OCI-LY1 (cell line): Measurements from ENCODE around the gene OR2T11.

Experiments used
- H2AFZ ChIP-seq: fragments of 200-600 bp; sonication (generic), shearing (Covaris generic); 2 replicates; pipeline ENCODE4 v1.6.0; 2014; ENCODE audit warnings: antibody characterized with exemption, mild to moderate bottlenecking, low read length
- H3F3A ChIP-seq: fragments of 200-600 bp; sonication (generic), shearing (Covaris generic); 2 replicates; pipeline ENCODE4 v1.6.0; 2014; ENCODE audit warnings: mild to moderate bottlenecking, antibody characterized with exemption, low read length, moderate library complexity; ENCODE audit not compliant: insufficient read depth
- H3K27ac ChIP-seq: fragments of 200-600 bp; sonication (generic); 2 replicates; pipeline ENCODE4 v1.5.1; 2014; ENCODE audit warnings: low read length, mixed run types, mild to moderate bottlenecking, low read depth; ENCODE audit not compliant: poor library complexity, severe bottlenecking
- H3K27me3 ChIP-seq: fragments of 200-600 bp; sonication (generic); 2 replicates; pipeline ENCODE4 v1.6.0; 2014; ENCODE audit warnings: antibody characterized with exemption, mild to moderate bottlenecking, low read length, moderate library complexity; ENCODE audit not compliant: insufficient read depth
- H3K36me3 ChIP-seq: fragments of 200-600 bp; sonication (generic); 2 replicates; pipeline ENCODE4 v1.6.1; 2014; ENCODE audit warnings: mild to moderate bottlenecking, antibody characterized with exemption, low read length, moderate library complexity, mixed read lengths; ENCODE audit not compliant: insufficient read depth
- H3K4me1 ChIP-seq: fragments of 200-600 bp; sonication (generic); 2 replicates; pipeline ENCODE4 v1.5.1; 2014; ENCODE audit warnings: mild to moderate bottlenecking, low read length, moderate library complexity; ENCODE audit not compliant: insufficient read depth, severe bottlenecking
- H3K4me2 ChIP-seq: fragments of 200-600 bp; sonication (generic), shearing (Covaris generic); 2 replicates; pipeline ENCODE4 v1.6.1; 2014; ENCODE audit warnings: low read length
- H3K4me3 ChIP-seq: fragments of 200-600 bp; sonication (generic); 2 replicates; pipeline ENCODE4 v1.5.1; 2014; ENCODE audit warnings: low read length, low read depth, mild to moderate bottlenecking, mixed read lengths; ENCODE audit not compliant: poor library complexity, severe bottlenecking
- H3K79me2 ChIP-seq: fragments of 200-600 bp; shearing (Covaris generic); 2 replicates; pipeline ENCODE4 v1.6.1; 2016; ENCODE audit warnings: mixed run types, low read length, mixed read lengths; ENCODE audit not compliant: insufficient read depth
- H3K9ac ChIP-seq: fragments of 200-600 bp; sonication (generic), shearing (Covaris generic); 2 replicates; pipeline ENCODE4 v1.6.1; 2014; ENCODE audit warnings: mild to moderate bottlenecking, low read length, mixed read lengths
- H3K9me2 ChIP-seq: fragments of 200-600 bp; sonication (generic), shearing (Covaris generic); 2 replicates; pipeline ENCODE4 v1.6.1; 2014; ENCODE audit warnings: low read depth, mild to moderate bottlenecking, low read length, mixed read lengths
- H3K9me3 ChIP-seq: fragments of 200-600 bp; shearing (Covaris generic); 2 replicates; pipeline ENCODE4 v1.6.1; 2014; ENCODE audit warnings: low read length, mixed read lengths
- H4K20me1 ChIP-seq: fragments of 200-600 bp; sonication (generic), shearing (Covaris generic); 2 replicates; pipeline ENCODE4 v1.6.0; 2016; ENCODE audit warnings: mild to moderate bottlenecking, low read length; ENCODE audit not compliant: insufficient read depth
- EZH2 ChIP-seq: fragments of 200-600 bp; sonication (generic), shearing (Covaris generic); IDR thresholded peaks from 2 replicates; pipeline ENCODE4 v1.8.0; 2017; ENCODE audit warnings: borderline replicate concordance, mixed run types, mild to moderate bottlenecking, antibody characterized with exemption, low read length, moderate library complexity, mixed read lengths
- TF ChIP-seq, protein P1 (sequence below): fragments of 200-600 bp; sonication (generic), shearing (Covaris generic); IDR thresholded peaks from 2 replicates; pipeline ENCODE4 v1.5.1; 2017; ENCODE audit warnings: mild to moderate bottlenecking, antibody characterized with exemption, low read length, moderate library complexity, mixed read lengths

Gene OR2T11

GRCh38 chr1:248613742-248614141 is 21.1 kb downstream of the OR2T11 start:
- H4K20me1 ChIP-seq: no peaks in the 10 kb centered on the region
- H3K9me3 ChIP-seq: no peaks in the 10 kb centered on the region
- no peak overlapping the region for H3K4me2 ChIP-seq
- no peak overlapping the region for H2AFZ ChIP-seq
- H3K79me2 ChIP-seq: no peaks in the 10 kb centered on the region
- no peak overlapping the region for H3K27ac ChIP-seq
- no peaks in the 10 kb centered on the region for H3K4me1 ChIP-seq
- H3K9me2 ChIP-seq: no peaks in the 10 kb centered on the region
- H3K36me3 ChIP-seq: no peaks in the 10 kb centered on the region
- no peak for TF ChIP-seq EZH2
- TF ChIP-seq, protein P1, sequence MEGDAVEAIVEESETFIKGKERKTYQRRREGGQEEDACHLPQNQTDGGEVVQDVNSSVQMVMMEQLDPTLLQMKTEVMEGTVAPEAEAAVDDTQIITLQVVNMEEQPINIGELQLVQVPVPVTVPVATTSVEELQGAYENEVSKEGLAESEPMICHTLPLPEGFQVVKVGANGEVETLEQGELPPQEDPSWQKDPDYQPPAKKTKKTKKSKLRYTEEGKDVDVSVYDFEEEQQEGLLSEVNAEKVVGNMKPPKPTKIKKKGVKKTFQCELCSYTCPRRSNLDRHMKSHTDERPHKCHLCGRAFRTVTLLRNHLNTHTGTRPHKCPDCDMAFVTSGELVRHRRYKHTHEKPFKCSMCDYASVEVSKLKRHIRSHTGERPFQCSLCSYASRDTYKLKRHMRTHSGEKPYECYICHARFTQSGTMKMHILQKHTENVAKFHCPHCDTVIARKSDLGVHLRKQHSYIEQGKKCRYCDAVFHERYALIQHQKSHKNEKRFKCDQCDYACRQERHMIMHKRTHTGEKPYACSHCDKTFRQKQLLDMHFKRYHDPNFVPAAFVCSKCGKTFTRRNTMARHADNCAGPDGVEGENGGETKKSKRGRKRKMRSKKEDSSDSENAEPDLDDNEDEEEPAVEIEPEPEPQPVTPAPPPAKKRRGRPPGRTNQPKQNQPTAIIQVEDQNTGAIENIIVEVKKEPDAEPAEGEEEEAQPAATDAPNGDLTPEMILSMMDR: no peak
- H3K9ac ChIP-seq: no peak overlapping the region
- H3K4me3 ChIP-seq: no peak overlapping the region
- no peaks in the 10 kb centered on the region for H3F3A ChIP-seq
- no peaks in the 10 kb centered on the region for H3K27me3 ChIP-seq

- Histone ChIP-seq H3K9ac (no peak overlapping the region), H3K4me3 (no peak overlapping the region), H3K79me2 (no peaks in the 10 kb centered on the region), H3F3A (no peaks in the 10 kb centered on the region), H3K4me1 (no peaks in the 10 kb centered on the region), H3K9me2 (no peaks in the 10 kb centered on the region), H2AFZ (no peak overlapping the region), H4K20me1 (no peaks in the 10 kb centered on the region), H3K4me2 (no peak overlapping the region), H3K36me3 (no peaks in the 10 kb centered on the region), H3K27ac (no peak overlapping the region), H3K27me3 (no peaks in the 10 kb centered on the region), H3K9me3 (no peaks in the 10 kb centered on the region)
- TF ChIP-seq, protein P1: no peak
- TF ChIP-seq EZH2: no peak
Observed at GRCh38 chr1:248611883-248612414, 22.9 kb downstream of the OR2T11 start.

DNA sequence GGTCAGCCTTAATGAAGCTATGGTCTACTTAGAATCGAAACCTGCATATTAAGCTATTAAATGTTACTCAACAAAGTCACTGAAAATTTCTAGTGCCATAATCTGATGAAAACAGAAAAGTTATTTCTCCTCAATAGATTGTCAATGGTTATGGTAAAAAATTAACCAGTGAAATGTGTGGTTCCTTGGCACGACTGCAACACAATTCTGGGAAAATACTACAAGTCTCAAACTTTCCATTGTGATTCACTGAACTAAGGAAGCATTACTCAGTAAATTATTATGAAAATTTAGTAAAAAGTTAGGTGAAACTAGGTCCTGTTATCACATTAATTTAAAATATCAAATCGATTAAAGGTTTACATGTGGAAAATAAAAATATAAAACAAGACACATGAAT is 24.6 kb downstream of the OR2T11 start:
- Histone ChIP-seq H3K4me3 (no peak overlapping the region), H3K9me2 (no peaks in the 10 kb centered on the region), H3K4me2 (no peak overlapping the region), H3K36me3 (no peaks in the 10 kb centered on the region), H3K9ac (no peak overlapping the region), H3F3A (no peaks in the 10 kb centered on the region), H3K9me3 (no peaks in the 10 kb centered on the region), H3K27ac (no peak overlapping the region), H2AFZ (no peak overlapping the region), H4K20me1 (no peaks in the 10 kb centered on the region), H3K27me3 (no peaks in the 10 kb centered on the region), H3K4me1 (no peaks in the 10 kb centered on the region), H3K79me2 (no peaks in the 10 kb centered on the region)
- TF ChIP-seq, protein P1: no peak
- no peak for TF ChIP-seq EZH2
